Nephron progenitor cell (in vitro differentiated cells): ENCODE data around the gene SNX13.
"Not testable (repeated sequence)": the region's sequence is repeated elsewhere in the genome, so short reads cannot be mapped to it uniquely, and the experiment has no call there.

Experiments used
- DNase-seq: peaks from one replicate; pipeline ENCODE4 v3.0.0; 2021
- H3K27ac Mint-ChIP-seq: 2 replicates; pipeline ENCODE4 v1.8.0; 2021; ENCODE audit warnings: mild to moderate bottlenecking, moderate library complexity, mixed read lengths
- H3K27me3 Mint-ChIP-seq: 2 replicates; pipeline ENCODE4 v1.8.0; 2021; ENCODE audit warnings: mild to moderate bottlenecking, low read depth, mixed read lengths; ENCODE audit not compliant: poor library complexity
- H3K36me3 Mint-ChIP-seq: 2 replicates; pipeline ENCODE4 v1.8.0; 2021; ENCODE audit warnings: low read depth, mixed read lengths
- H3K4me1 Mint-ChIP-seq: 2 replicates; pipeline ENCODE4 v1.8.0; 2021; ENCODE audit warnings: mixed read lengths
- H3K4me3 Mint-ChIP-seq: 2 replicates; pipeline ENCODE4 v1.8.0; 2021; ENCODE audit warnings: mild to moderate bottlenecking, moderate library complexity, mixed read lengths
- H3K9me3 Mint-ChIP-seq: 2 replicates; pipeline ENCODE4 v1.8.0; 2021; ENCODE audit warnings: mild to moderate bottlenecking, moderate library complexity, mixed read lengths
- TF ChIP-seq, protein P1 (sequence below): fragments of 200-600 bp; sonication (generic); IDR thresholded peaks from 2 replicates; pipeline ENCODE4 v1.5.0; 2021; ENCODE audit warnings: antibody characterized with exemption

The SNX13 gene

DNA sequence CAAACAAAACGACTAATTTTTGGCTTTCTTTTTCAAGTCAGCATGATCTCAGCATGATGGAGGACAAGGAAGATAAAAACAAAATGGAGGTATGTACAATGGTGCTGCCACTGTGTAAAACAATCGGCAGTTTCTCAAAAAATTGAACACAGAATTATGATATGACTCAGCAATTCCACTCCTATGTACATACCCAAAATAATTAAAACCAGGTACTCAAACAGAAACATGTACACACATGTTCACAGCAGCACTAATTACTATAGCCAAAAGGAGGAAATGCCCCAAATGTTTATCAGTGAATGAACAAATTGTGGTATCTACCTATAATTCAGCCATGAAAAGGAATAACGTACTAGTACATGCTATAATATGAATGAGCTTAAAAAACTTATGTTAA is 29.9 kb downstream of the SNX13 start:
- peaks cover 5% of the 10 kb centered on the region for H3K4me1 Mint-ChIP-seq
- DNase-seq: no peak
- no peak overlapping the region for H3K27ac Mint-ChIP-seq
- no peaks in the 10 kb centered on the region for H3K27me3 Mint-ChIP-seq
- H3K9me3 Mint-ChIP-seq: peaks cover 20% of the 10 kb centered on the region
- TF ChIP-seq, protein P1, sequence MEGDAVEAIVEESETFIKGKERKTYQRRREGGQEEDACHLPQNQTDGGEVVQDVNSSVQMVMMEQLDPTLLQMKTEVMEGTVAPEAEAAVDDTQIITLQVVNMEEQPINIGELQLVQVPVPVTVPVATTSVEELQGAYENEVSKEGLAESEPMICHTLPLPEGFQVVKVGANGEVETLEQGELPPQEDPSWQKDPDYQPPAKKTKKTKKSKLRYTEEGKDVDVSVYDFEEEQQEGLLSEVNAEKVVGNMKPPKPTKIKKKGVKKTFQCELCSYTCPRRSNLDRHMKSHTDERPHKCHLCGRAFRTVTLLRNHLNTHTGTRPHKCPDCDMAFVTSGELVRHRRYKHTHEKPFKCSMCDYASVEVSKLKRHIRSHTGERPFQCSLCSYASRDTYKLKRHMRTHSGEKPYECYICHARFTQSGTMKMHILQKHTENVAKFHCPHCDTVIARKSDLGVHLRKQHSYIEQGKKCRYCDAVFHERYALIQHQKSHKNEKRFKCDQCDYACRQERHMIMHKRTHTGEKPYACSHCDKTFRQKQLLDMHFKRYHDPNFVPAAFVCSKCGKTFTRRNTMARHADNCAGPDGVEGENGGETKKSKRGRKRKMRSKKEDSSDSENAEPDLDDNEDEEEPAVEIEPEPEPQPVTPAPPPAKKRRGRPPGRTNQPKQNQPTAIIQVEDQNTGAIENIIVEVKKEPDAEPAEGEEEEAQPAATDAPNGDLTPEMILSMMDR: no peak
- peaks cover 24% of the 10 kb centered on the region for H3K36me3 Mint-ChIP-seq
- H3K4me3 Mint-ChIP-seq: no peak overlapping the region

DNA sequence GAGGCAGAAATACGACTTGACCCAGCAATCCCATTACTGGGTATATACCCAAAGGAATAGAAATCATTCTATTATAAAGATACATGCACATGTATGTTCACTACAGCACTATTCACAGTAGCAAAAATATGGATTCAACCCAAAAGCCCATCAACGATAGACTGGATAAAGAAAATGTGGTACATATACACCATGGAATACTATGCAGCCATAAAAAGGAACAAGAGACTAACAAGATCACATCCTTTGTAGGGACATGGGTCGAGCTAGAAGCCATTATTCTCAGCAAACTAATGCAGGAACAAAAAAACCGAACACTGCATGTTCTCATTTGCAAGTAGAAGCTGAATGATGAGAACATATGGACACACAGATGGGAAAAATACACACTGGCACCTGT is 31.0 kb downstream of the SNX13 start:
- not testable (repeated sequence) for H3K27ac Mint-ChIP-seq, H3K4me1 Mint-ChIP-seq, H3K4me3 Mint-ChIP-seq, H3K27me3 Mint-ChIP-seq, DNase-seq
- peaks cover 24% of the 10 kb centered on the region for H3K36me3 Mint-ChIP-seq
- peaks cover 17% of the 10 kb centered on the region for H3K9me3 Mint-ChIP-seq

DNA sequence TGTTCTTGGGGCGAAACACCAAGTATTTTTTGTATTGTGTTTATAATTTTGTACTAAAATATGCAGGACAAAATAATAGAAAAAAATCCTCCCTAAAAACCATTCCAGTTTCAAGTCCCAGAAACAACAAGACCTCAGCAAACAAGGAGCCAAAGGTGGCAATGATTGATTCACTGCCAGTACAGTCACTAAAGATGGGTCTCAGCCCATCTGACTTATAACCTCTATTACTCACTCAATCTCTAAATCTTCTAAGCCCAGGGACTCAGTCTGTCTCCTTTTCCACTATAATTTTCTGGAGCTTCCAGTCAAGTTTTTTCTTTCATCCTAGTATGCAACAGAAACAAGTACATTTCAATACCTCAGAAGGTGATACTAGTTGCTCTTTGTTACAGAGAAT is 33.3 kb downstream of the SNX13 start:
- DNase-seq: no peak
- peaks cover 24% of the 10 kb centered on the region for H3K36me3 Mint-ChIP-seq
- peaks cover 17% of the 10 kb centered on the region for H3K9me3 Mint-ChIP-seq
- H3K4me3 Mint-ChIP-seq: no peak overlapping the region
- H3K27ac Mint-ChIP-seq: no peak overlapping the region
- TF ChIP-seq, protein P1: no peak
- no peaks in the 10 kb centered on the region for H3K27me3 Mint-ChIP-seq
- H3K4me1 Mint-ChIP-seq: peaks cover 5% of the 10 kb centered on the region

DNA sequence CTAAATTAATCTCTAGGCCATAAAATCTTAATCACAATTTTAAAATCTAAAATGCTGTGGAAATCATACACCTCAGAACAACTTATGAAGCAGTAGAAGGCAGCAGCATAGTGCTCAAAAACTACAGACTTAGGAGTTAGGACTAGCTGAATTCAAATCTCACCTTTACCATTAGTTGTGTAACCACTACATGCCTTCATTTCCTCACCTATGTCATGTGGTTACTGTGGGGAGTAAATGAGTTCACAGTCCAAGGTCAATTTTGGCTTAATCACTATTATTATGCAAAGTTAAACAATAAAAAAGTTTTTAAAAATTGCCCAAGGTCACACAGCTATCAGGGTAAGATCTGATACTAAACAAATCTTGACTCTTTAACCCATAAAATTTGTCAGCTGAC is 37.0 kb downstream of the SNX13 start:
- TF ChIP-seq, protein P1: no peak
- Mint-ChIP-seq H3K9me3 (no peaks in the 10 kb centered on the region), H3K36me3 (peaks cover 4% of the 10 kb centered on the region), H3K4me1 (peaks cover 5% of the 10 kb centered on the region), H3K27me3 (no peaks in the 10 kb centered on the region), H3K4me3 (no peak overlapping the region), H3K27ac (no peak overlapping the region)
- DNase-seq: no peak

DNA sequence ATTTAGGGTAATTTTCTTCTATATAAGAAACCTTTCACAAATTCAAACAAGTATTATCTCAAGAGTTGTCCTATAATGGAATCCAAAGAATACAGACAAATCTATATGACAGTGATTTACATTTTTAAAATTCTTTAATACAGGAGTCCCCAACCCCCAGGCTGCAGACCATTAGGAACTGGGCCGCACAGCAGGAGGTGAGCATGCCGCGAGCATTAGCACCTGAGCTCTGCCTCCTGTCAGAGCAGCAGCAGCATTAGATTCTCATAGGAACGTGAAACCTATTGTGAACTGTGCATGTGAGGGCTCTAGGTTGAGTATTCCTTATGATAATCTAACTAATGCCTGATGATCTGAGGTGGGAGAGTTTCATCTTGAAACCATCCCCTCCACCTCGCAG is 37.7 kb downstream of the SNX13 start:
- Mint-ChIP-seq H3K4me3 (no peak overlapping the region), H3K27ac (no peak overlapping the region), H3K27me3 (no peaks in the 10 kb centered on the region), H3K36me3 (peaks cover 4% of the 10 kb centered on the region), H3K4me1 (peaks cover 5% of the 10 kb centered on the region), H3K9me3 (no peaks in the 10 kb centered on the region)
- no peak for DNase-seq
- TF ChIP-seq, protein P1: no peak

DNA sequence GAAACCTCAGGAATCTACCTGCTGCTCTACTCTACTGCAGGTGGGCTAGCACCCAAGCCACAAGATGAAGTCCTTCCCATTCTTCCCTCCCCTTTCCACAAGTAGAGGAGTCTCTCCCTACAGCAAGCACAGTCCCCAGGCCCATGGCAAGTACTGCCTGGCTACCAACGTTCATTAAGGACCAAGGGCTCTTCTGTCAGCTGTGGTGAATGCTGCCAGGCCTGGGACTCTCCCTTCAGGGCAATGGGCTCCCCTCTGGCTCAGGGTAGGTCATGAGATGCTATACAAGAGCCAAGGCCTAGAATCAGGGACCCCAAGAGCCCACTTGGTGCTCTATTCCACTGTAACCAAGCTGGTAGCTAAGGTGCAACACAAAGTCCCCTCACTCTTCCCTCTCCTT is 39.8 kb downstream of the SNX13 start:
- H3K27ac Mint-ChIP-seq: no peak overlapping the region
- H3K4me3 Mint-ChIP-seq: no peak overlapping the region

More for the DNA sequence above, 39.8 kb downstream of the SNX13 start:
- TF ChIP-seq, protein P1: no peak
- no peaks in the 10 kb centered on the region for H3K9me3 Mint-ChIP-seq
- no peaks in the 10 kb centered on the region for H3K27me3 Mint-ChIP-seq
- no peaks in the 10 kb centered on the region for H3K36me3 Mint-ChIP-seq
- no peak for DNase-seq
- no peaks in the 10 kb centered on the region for H3K4me1 Mint-ChIP-seq
